Kidney (tissue), 14 donors: ENCODE measurements around the gene KRTAP29-1. TPM values are rescaled to one million over a fixed set of nuclear protein-coding genes. Genes with fewer than 3 reads are reported as not detected.

ENCODE experiments used
- DNase-seq, 5 donors: peaks; one replicate each; pipeline ENCODE4 v3.0.0-alpha.2; 2013 to 2020
- FAIRE-seq: peaks from 2 replicates; lab custom pipeline; 2012; peaks lifted over from hg19 to GRCh38; lab: Jason Lieb, UNC
- H3K27ac ChIP-seq, 2 donors: one replicate each; pipeline ENCODE4 v1.7.0; 2013; ENCODE audit warnings: low read depth in 2 of 2, low read length in 2 of 2, inconsistent platforms in 1 of 2
- H3K27me3 ChIP-seq: one replicate; pipeline ENCODE4 v1.7.1; 2013; ENCODE audit warnings: low read length, inconsistent platforms; ENCODE audit not compliant: control insufficient read depth, insufficient read depth
- H3K36me3 ChIP-seq, 3 donors: one replicate each; pipeline versions ENCODE4 v1.7.0 to v1.7.1; 2013; ENCODE audit warnings: low read length in 3 of 3, control low read depth in 1 of 3, inconsistent platforms in 1 of 3; ENCODE audit not compliant: insufficient read depth in 3 of 3, control insufficient read depth in 2 of 3
- H3K4me1 ChIP-seq, 3 donors: one replicate each; pipeline versions ENCODE4 v1.7.0 to v1.7.1; 2013; ENCODE audit warnings: low read length in 3 of 3, inconsistent platforms in 1 of 3, low read depth in 1 of 3; ENCODE audit not compliant: control insufficient read depth in 2 of 3, insufficient read depth in 2 of 3
- H3K4me3 ChIP-seq, 3 donors: one replicate each; pipeline versions ENCODE4 v1.7.0 to v1.8.1; 2013; ENCODE audit warnings: low read length in 3 of 3, control low read depth in 1 of 3, inconsistent platforms in 1 of 3
- H3K9ac ChIP-seq, 3 donors: one replicate each; pipeline versions ENCODE4 v1.7.0 to v1.7.1; 2013; ENCODE audit warnings: low read length in 3 of 3, control low read depth in 1 of 3, inconsistent platforms in 1 of 3
- H3K9me3 ChIP-seq, 3 donors: one replicate each; pipeline versions ENCODE4 v1.7.0 to v1.7.1; 2013; ENCODE audit warnings: low read length in 3 of 3, control low read depth in 1 of 3, inconsistent platforms in 1 of 3; ENCODE audit not compliant: control insufficient read depth in 2 of 3, insufficient read depth in 1 of 3
- CTCF ChIP-seq: IDR thresholded peaks from 3 replicates; pipeline ENCODE4 v1.5.1; 2012; ENCODE audit warnings: mild to moderate bottlenecking, moderate library complexity, borderline replicate concordance; ENCODE audit not compliant: insufficient read depth; ENCODE audit errors: extremely low read depth
- intact Hi-C: fragments of 100-400 bp; cut with DNase I; formaldehyde crosslinking; loops from one replicate; pipeline ENCODE4 v1.11.1; 2022
- polyA plus RNA-seq: library from polyadenylated mRNA; stranded (reverse); fragments of 350-450 nt; fragmentation: Illumina TruSeq; extraction: RNeasy Lipid Tissue Mini Kit (QIAGEN cat#74804); gene quantifications from one replicate; pipeline ENCODE4 v1.2.3, GENCODE V29; 2014; ENCODE audit warnings: low read depth, low replicate concordance; ENCODE audit not compliant: insufficient read depth
- total RNA-seq: library from RNA; stranded (reverse); fragmentation: NEBNext Ultra II Directional; extraction: Animal tissue kit (Norgen Biotek cat#: 25700); gene quantifications from one replicate; pipeline ENCODE4 v1.2.1, GENCODE V29; 2021
- donor health status: control.
- donor health status: control.
- donor health status: control.
- donor health status: control.
- donor health status: control.
- donor health status: DM: yes; HTN: yes; CAD: no.
- donor health status: Normal renal cell carcinoma (clear cell type).

Gene KRTAP29-1
- total and polyA plus RNA-seq, 2 donors from 2014 or later: not detected

- Histone ChIP-seq H3K27me3 (no peaks in the 10 kb centered on the region), H3K36me3 (no peaks in the 10 kb centered on the region), H3K4me3 (no peak overlapping the region), H3K9ac (no peak overlapping the region), H3K27ac (no peak overlapping the region), H3K4me1 (peaks cover 0 to 2% (median 0%) of the 10 kb centered on the region in 3 donors), H3K9me3 (no peaks in the 10 kb centered on the region)
- no peak for TF ChIP-seq CTCF
- DNase-seq: no peak
- intact Hi-C loops: no loop called here
- FAIRE-seq: no peak
These were observed 8.5 kb upstream of the KRTAP29-1 start for GRCh38 chr17:41311111-41311510.

DNA sequence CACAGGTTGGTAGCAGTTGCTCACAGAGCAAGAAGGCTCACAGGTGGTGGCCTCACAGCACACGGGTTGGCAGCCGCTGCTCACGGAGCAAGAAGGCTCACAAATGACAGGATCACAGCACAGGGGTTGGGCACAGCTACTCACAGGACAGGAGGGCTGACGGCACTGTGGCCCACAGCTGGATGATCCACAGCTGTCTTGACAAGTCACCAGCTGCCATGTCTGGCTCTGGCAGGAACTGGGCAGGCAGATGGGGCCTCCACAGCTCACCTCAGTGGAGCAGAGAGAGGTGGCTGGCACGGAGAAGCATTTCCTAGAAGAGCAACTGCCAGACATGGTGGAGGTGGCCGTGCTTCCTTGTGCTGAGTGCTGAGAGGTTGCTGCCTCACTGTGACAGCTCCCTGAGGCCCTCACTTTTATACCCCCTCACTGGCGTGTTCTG, 6.3 kb upstream of the KRTAP29-1 start, which contains the start of gene KRTAP16-1:
Gene KRTAP16-1, minus strand, starts transcription at position 392 of the 442 bp plus-strand sequence. Its CDS starts 56 bp downstream, at position 336.
- FAIRE-seq: no peak
- no peak for TF ChIP-seq CTCF

DNA sequence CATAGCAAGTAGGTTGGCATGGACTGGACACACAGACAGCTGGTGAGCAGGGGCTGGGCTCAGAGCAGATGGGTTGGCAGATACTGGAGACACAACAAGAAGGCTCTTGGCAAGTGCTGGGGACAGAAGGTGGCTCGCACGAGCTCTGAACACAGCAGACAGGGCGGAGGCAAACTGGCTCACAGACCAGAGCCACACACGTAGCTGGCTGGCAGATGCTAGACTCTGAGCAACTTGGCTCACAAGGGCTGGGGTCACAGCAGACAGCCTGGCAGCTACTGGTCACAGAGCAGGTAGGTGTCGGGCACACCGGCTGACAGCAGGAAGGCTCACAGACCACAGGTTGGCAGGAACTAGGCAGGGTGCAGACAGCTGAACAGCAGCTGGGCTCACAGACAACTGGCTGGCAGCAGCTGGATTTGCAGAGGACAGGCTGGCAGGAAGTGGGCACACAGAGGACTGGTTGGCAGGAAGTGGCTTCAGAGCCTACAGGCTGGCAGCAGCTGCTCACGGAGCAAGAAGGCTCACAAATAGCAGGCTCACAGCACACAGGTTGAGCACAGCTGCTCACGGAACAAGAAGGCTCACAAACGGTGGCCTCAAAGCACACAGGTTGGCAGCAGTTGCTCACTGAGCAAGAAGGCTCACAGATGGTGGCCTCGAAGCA, 5.7 kb upstream of the KRTAP29-1 start:
- DNase-seq (peak in 1 of 5 donors; percentile 87), FAIRE-seq (no peak)
- TF ChIP-seq CTCF: no peak
- Histone ChIP-seq H3K4me3 (no peak overlapping the region), H3K4me1 (peaks cover 0 to 2% (median 0%) of the 10 kb centered on the region in 3 donors), H3K27ac (no peak overlapping the region), H3K9ac (no peak overlapping the region), H3K36me3 (no peaks in the 10 kb centered on the region), H3K9me3 (no peaks in the 10 kb centered on the region), H3K27me3 (no peaks in the 10 kb centered on the region)
- intact Hi-C loops: no loop called here

More for the DNA sequence above, 6.3 kb upstream of the KRTAP29-1 start, which contains the start of gene KRTAP16-1:
- Histone ChIP-seq H3K4me1 (peaks cover 0 to 2% (median 0%) of the 10 kb centered on the region in 3 donors), H3K27me3 (no peaks in the 10 kb centered on the region), H3K27ac (no peak within 1 kb of the TSS), H3K9ac (no peak within 1 kb of the TSS), H3K36me3 (no peaks in the 10 kb centered on the region), H3K9me3 (no peaks in the 10 kb centered on the region), H3K4me3 (no peak within 1 kb of the TSS)
- intact Hi-C loops: no loop called here
- DNase-seq: no peak
